Erythroblast (primary cell): ENCODE measurements around the gene CCDC177.

Source experiments
- GATA1 ChIP-seq: IDR thresholded peaks from 2 replicates; pipeline ENCODE4 v1.6.1; 2011; ENCODE audit warnings: low read depth, mild to moderate bottlenecking, control low read depth, low read length, moderate library complexity
- POLR2A ChIP-seq: IDR thresholded peaks from 2 replicates; pipeline ENCODE4 v1.6.1; 2011; ENCODE audit warnings: mild to moderate bottlenecking, low read length

- TF ChIP-seq POLR2A, result no peak
- TF ChIP-seq GATA1, result no peak
Observed at GRCh38 chr14:69580009-69580577, 5.4 kb upstream of the CCDC177 start.
